ENCODE results near the gene EPOP.

The EPOP gene

DNA sequence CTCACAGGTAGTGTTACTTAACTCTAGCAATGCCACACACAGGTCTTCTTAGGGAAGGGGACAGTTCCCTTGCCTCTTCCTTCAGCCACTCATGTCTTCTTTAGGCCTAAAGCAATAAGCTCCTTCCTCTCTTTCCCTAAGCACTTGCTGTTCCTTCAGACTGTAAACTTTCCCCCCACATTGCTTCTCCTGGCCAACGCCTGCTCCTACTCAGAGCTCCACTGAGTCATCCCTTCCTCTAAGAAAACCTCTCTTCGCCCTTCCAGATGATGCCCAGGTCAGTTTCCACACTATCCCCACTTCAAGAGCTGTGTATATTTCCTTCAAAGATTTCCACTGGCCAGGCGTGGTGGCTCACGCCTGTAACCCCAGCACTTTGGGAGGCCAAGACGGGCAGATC, 12.5 kb upstream of the EPOP start:
- H3K4me3 ChIP-seq (ENCODE audit: low read depth, low read length) = no peak overlapping the region
- TF ChIP-seq CTCF (IDR thresholded peaks at IDR 0.05; ENCODE audit: borderline replicate concordance, insufficient read depth, low read depth, low read length) = no peak

DNA sequence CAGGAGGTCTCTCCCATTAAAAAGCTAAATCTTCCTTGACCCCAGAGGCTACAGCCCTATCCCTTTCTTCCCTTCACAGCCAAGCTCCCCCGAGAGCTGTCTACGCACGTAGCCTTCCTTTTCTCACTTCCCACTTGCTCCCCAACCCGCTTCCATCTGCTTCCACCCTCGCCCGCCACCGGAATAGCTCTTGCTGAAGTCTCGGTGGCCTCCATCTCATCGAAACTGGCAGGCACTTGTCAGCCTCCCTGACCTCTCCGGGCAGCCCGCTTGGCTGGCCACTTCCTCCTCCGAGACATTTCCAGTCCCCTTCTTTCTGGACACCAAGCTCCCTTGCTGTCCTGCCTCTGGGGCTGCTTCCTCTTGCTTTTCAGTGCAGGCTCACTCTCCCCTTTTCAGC, 10.7 kb upstream of the EPOP start:
- H3K4me3 ChIP-seq (ENCODE audit: low read depth, low read length) = no peak overlapping the region
- no peak for TF ChIP-seq CTCF (IDR thresholded peaks at IDR 0.05; ENCODE audit: borderline replicate concordance, insufficient read depth, low read depth, low read length)

- no peak overlapping the region for H3K4me3 ChIP-seq (ENCODE audit: low read depth, low read length)
- no peak for TF ChIP-seq CTCF (IDR thresholded peaks at IDR 0.05; ENCODE audit: borderline replicate concordance, insufficient read depth, low read depth, low read length)
Measured at GRCh38 chr17:38681096-38681495, 6.3 kb upstream of the EPOP start.

GRCh38 chr17:38677819-38678218, 3.1 kb upstream of the EPOP start:
- H3K4me3 ChIP-seq (ENCODE audit: low read depth, low read length) = no peak overlapping the region
- no peak for TF ChIP-seq CTCF (IDR thresholded peaks at IDR 0.05; ENCODE audit: borderline replicate concordance, insufficient read depth, low read depth, low read length)

DNA sequence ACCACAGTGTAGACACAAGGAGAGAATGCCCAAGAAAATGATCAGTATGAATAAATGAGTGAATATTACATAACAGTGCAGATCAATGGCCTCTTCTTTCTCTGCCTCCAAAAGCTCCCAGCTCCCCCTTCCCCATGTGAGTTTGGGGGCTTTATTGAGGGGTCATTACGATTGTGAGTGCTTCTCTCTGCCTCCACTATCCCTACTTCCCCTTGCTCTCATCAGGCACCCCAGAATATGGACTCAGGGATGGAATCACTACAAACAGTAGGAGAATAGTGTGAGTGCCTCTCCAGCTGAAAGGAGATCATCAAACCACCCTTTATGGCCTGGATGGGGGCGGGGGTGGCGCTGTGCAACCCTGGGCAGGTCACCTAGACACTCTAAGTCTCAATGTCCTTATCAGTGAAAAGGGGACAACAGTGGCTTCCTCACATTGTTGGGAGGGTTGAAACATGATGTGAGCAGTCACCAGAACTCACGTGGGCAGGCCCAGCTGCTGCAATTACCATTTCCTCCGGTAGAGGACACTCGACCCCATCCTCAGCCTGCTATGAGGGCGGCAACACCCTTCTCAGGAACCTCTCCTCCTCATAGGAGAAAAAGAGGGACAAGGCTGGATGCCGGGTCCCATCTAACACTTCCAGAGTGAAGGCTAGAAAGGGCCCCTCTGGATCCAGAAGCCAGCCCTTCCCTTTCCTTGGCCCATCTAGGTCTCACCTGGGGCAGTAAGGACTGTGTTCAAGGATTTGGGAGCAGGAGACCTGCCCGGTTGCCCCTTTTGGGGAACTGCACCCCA, 2.1 kb upstream of the EPOP start:
- no peak overlapping the region for H3K4me3 ChIP-seq (ENCODE audit: low read depth, low read length)
- TF ChIP-seq CTCF (IDR thresholded peaks at IDR 0.05; ENCODE audit: borderline replicate concordance, insufficient read depth, low read depth, low read length) = peak; percentile 97

DNA sequence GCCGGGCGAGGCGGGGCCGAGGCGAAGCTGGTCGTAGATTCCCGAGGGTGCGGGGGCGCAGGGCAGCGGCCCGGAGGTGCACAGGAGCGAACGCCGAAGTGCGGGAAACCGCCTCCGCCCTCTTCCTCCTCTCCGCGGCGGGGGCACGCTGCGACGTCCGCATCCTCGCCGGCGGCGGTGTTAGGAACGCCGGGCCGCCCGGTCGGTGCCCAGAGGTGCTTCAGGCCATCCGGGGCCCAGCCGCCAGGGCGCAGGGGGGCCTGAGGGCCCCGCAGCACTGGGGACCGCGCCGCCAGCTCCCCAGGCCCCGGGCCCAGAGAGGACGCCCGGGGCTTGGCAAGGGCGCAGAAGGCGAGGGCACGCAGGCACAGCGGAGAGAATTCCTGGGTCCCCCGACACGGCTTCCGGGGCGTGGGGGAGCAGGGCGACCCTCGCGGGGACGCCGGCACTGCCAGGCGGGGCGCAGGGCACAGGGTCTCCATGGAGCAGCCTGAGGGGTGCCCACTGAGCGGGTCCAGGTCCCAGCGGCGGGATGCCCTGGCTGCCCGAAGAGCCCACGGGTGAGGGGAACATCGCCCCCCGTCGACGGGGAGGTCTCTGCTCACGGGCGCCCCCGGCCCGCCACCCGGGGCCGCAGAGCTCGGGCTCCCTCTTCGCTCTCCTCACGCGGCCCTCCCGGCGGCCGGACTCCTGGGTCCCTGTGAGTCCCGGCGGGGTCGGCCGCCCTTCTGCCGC, 576 bp downstream of the EPOP start:
- TF ChIP-seq CTCF (IDR thresholded peaks at IDR 0.05; ENCODE audit: borderline replicate concordance, insufficient read depth, low read depth, low read length) = no peak
- peak overlapping the region; percentile 61 for H3K4me3 ChIP-seq (ENCODE audit: low read depth, low read length)

- TF ChIP-seq CTCF (IDR thresholded peaks at IDR 0.05; ENCODE audit: borderline replicate concordance, insufficient read depth, low read depth, low read length) = no peak
- peak overlapping the region; percentile 61 for H3K4me3 ChIP-seq (ENCODE audit: low read depth, low read length)
Measured at GRCh38 chr17:38673707-38674013, 1.1 kb downstream of the EPOP start.

Measured in GM12875 (cell line).